ENCODE results near the gene P2RX2. TPM values are rescaled to one million over a fixed set of nuclear protein-coding genes. Genes with fewer than 3 reads are reported as not detected.

Gene P2RX2
- total RNA-seq, 1 experiment from 2014 or later: 0.28 TPM

DNA sequence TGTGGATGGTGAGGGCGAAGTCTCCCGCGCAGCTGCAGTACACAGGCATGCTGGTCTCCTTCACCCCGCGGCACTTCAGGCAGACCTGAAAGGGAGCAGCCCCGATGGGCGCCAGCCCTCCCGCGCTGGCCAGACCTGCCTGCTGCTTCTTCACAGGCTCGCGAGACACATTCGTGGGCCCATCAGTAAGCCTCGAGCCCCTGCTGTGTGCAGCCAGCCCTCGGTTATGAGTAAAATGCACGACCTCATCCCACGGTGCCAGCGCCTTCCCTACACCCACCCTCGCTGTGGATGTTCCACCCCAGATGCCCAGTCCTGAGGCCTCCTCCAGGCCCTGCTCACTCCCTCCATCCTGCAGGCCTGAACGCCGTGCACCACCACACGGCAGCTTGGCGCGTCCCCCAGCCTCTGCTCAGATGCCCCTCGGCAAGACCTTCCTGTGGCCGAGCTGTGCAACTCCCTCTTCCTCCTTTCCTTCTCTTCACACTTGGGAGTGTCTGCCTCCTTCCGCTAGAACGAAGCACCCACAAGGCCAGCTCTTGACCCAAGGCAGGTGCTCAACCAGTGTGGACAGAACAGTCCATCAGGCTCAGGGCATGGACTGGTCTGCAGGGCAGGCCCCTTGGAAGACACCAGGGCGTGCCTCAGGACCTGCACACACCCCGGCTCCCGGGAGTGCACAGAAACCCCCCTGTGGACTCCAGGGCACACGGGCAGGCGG lies 6.5 kb downstream of the P2RX2 start:
- peaks cover 23% of the 10 kb centered on the region for H3K36me3 ChIP-seq (replicated peaks; ENCODE audit: control insufficient read depth, insufficient read depth, low read length)
- DNase-seq: no peak
- peaks cover 10% of the 10 kb centered on the region for H3K27me3 ChIP-seq (ENCODE audit: control insufficient read depth, insufficient read depth, low read length)
- H3K4me3 ChIP-seq (ENCODE audit: insufficient read depth, low read depth, low read length): no peak overlapping the region

DNA sequence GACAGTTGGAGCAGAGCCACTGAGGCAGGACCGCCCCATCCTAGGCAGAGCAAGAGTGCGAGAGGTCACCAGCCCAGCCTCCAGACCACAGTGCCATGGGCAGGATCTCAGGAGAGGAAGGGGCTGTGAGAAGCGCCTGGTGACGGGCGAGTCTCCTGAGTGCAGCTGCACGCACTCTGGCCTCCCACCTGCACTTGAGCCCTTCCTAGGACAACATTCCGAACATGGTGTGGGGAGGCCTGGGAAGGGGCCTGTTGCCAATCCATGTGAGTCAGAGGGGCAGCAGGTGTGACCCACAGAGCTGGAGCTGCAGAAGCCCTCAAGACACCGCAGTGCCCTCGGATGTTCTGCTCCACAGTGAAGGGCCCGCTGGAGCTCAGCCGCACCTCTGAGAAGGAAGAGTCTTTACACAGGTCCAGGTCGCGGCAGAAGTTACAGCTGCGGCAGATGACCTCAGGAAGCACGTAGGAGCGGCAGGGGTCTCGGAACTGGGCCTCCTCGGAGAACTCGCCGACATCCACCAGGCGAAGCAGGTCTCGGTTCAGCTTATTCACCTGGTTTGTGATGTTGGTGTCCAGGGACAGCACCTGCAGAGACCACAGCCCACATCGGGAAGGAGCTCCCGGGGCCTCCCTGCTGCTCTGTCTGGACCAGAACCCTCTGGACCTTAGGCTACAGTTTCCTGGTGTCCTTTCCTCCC lies 7.3 kb downstream of the P2RX2 start:
- DNase-seq: no peak
- Histone ChIP-seq H3K27me3 (ENCODE audit: control insufficient read depth, insufficient read depth, low read length) (peaks cover 4% of the 10 kb centered on the region; the same call in 1 of the 2 replicates), H3K36me3 (replicated peaks; ENCODE audit: control insufficient read depth, insufficient read depth, low read length) (peaks cover 26% of the 10 kb centered on the region), H3K4me3 (ENCODE audit: insufficient read depth, low read depth, low read length) (no peak overlapping the region)

DNA sequence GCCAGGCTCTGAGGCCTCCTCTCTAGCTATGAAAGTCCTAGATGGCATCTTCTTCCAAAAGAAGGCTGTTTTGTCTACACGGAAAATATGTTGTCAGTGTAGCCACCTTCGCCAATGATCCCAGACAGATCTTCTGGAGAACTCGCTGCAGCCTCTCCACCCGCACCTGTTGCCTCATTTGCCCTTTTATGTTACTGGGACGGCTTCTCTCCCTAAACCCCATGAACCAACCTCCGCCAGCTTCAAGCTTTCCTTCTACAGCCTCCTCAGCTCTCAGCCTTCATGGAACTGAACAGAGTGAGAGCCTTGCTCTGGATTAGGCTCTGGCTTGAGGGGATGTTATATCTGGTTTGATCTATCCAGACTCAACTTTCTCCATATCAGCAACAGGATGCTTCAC lies 10.8 kb downstream of the P2RX2 start:
- no peaks in the 10 kb centered on the region for H3K27me3 ChIP-seq (ENCODE audit: control insufficient read depth, insufficient read depth, low read length)
- no peak overlapping the region for H3K4me3 ChIP-seq (ENCODE audit: insufficient read depth, low read depth, low read length)
- DNase-seq: no peak
- peaks cover 45% of the 10 kb centered on the region for H3K36me3 ChIP-seq (replicated peaks; ENCODE audit: control insufficient read depth, insufficient read depth, low read length)

DNA sequence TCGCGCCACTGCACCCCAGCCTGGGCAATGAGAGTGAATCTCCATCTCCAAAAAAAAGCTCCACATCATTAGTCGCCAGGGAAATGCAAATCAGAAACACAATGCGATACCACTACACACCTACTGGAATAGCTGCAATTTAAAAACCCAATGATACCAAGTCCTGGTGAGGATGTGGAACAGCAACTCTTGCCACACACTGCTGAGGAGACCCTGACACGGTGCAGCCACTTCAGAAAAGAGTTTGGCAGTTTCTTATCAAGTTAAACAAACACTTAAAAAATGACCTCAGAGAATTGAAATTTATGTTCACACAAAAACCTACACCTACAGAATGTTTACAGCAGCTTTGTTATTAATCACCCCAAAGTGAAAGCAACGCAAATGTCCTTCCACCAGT lies 12.1 kb downstream of the P2RX2 start:
- Histone ChIP-seq H3K4me3 (ENCODE audit: insufficient read depth, low read depth, low read length) (no peak overlapping the region), H3K36me3 (replicated peaks; ENCODE audit: control insufficient read depth, insufficient read depth, low read length) (peaks cover 48% of the 10 kb centered on the region)
- DNase-seq: no peak

DNA sequence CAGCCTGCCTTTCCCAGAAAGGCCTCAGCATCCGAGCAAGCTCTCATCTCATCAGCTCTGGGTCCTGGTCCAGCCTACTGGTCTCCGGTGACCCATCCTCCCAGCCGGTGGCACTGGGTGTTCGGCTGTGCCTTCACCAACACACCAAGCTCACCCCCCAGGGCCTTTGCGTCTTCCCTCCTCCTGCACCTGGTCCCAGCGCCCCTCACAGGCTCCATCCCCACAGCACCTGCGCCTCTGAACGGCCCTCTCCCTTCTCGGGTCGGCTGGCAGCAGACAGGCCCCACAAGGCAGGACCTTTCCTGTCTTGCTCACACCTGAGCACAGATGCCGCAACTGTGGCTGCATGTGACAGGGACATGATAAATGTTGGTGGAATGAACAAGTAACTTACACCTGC lies 13.1 kb downstream of the P2RX2 start:
- Histone ChIP-seq H3K4me3 (ENCODE audit: insufficient read depth, low read depth, low read length) (no peak overlapping the region), H3K36me3 (replicated peaks; ENCODE audit: control insufficient read depth, insufficient read depth, low read length) (peaks cover 46% of the 10 kb centered on the region), H3K27me3 (ENCODE audit: control insufficient read depth, insufficient read depth, low read length) (no peaks in the 10 kb centered on the region)
- DNase-seq: peak; percentile 42

More for the DNA sequence above, 12.1 kb downstream of the P2RX2 start:
- H3K27me3 ChIP-seq (ENCODE audit: control insufficient read depth, insufficient read depth, low read length): no peaks in the 10 kb centered on the region

DNA sequence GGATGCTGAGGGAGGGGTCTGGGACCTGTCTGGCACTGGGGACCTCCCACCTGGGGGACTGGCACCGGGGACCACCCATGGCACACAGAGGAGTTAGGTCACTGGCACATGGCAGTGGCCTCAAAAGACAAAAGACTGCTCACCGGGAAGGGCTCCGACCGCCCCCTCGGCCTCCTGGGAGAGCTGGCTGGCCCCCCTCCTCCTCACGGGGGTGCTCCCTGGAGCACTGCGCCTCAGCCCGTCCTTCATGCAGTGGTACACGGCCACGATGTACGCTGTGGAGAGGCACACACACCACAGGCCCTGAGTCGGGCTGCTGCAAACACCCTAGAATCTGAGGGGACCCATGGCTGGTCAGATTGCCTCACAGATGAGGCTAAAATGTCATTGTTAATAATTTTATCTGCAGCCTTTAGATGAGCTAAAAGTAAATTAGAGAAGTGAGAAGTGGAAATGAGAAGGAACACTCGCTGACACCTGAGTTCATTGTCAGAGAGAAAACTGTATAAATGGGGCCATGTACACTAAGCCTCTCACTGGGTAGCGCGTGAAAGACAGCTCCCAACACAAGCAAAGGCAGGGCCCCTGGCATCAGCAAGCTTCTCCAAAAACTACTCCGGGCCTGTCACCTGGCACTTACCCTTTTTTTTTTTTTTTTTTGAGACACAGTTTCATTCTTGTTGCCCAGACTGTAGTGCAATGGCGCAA lies 14.1 kb downstream of the P2RX2 start:
- no peaks in the 10 kb centered on the region for H3K27me3 ChIP-seq (ENCODE audit: control insufficient read depth, insufficient read depth, low read length)
- peaks cover 55% of the 10 kb centered on the region for H3K36me3 ChIP-seq (replicated peaks; ENCODE audit: control insufficient read depth, insufficient read depth, low read length)
- peak; percentile 43 for DNase-seq
- H3K4me3 ChIP-seq (ENCODE audit: insufficient read depth, low read depth, low read length): no peak overlapping the region

DNA sequence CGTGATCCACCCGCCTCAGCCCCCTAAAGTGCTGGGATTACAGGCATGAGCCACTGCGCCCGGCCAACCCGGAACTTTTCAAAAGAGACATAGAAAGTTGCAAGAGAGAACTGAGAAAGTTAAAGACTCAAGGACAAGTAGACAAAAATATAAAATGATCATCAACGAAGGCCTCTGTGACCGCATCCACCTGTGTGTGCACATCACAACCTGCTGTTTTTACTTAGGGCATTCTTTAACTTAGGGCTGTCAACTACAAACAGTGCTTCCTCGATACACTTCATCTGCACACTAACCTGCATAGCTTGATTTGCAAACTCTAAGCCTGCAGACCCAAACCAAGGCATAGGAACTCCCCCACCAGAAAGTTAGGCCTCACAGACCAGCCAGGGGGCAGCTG lies 14.8 kb downstream of the P2RX2 start:
- no peak for DNase-seq
- Histone ChIP-seq H3K36me3 (replicated peaks; ENCODE audit: control insufficient read depth, insufficient read depth, low read length) (peaks cover 58% of the 10 kb centered on the region), H3K4me3 (ENCODE audit: insufficient read depth, low read depth, low read length) (no peak overlapping the region), H3K27me3 (ENCODE audit: control insufficient read depth, insufficient read depth, low read length) (no peaks in the 10 kb centered on the region)

DNA sequence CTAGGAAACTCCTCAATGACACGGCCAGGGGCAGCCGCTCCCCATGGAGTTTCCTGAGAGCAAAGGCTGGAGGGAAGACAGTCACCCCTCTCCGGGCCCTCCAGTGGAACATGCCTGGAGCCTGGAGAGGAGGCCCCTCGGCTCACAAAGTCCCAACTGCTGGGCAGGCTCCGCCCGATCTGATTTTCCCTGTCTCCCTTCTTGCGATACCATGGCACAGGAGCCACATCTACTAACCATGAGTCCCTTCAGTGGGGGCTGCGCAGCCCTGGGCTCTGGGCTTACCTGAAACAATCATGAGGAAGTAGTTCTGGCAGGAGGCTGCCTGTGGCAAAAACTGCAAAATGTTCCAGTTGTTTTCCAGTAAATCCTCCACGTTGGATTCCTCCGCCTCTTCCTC lies 15.3 kb downstream of the P2RX2 start:
- peaks cover 63% of the 10 kb centered on the region for H3K36me3 ChIP-seq (replicated peaks; ENCODE audit: control insufficient read depth, insufficient read depth, low read length)
- H3K4me3 ChIP-seq (ENCODE audit: insufficient read depth, low read depth, low read length): no peak overlapping the region
- no peaks in the 10 kb centered on the region for H3K27me3 ChIP-seq (ENCODE audit: control insufficient read depth, insufficient read depth, low read length)
- peak; percentile 46 for DNase-seq

DNA sequence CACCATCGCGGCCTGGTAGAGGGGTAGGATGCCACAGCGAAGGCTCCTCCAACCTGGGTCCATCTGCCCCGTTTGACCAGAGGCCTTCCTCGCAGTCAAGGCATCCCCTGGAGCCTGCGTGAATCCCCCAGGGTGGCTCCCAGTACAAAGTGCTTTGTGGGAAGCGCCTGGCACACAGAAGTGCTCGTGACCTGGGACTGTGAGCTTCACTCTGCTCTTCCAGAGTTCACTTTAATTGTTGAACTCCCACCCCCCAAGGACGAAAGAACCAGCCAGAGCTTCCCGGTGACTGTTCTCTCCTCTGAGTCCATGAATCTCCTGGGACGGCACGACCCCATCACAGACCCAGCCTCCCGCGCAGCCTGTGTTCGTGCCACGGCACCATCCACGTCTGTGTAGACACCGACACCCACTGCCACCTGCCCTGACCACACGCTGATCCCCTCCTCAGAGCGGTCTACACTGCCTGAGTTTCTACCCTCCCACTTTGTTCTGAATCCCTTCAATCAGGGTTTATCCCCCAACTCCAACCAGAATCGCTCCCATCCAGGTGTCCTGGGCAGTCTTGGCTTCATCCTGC lies 15.9 kb downstream of the P2RX2 start:
- DNase-seq: peak; percentile 38
- no peaks in the 10 kb centered on the region for H3K27me3 ChIP-seq (ENCODE audit: control insufficient read depth, insufficient read depth, low read length)
- no peak overlapping the region for H3K4me3 ChIP-seq (ENCODE audit: insufficient read depth, low read depth, low read length)
- H3K36me3 ChIP-seq (replicated peaks; ENCODE audit: control insufficient read depth, insufficient read depth, low read length): peaks cover 61% of the 10 kb centered on the region

DNA sequence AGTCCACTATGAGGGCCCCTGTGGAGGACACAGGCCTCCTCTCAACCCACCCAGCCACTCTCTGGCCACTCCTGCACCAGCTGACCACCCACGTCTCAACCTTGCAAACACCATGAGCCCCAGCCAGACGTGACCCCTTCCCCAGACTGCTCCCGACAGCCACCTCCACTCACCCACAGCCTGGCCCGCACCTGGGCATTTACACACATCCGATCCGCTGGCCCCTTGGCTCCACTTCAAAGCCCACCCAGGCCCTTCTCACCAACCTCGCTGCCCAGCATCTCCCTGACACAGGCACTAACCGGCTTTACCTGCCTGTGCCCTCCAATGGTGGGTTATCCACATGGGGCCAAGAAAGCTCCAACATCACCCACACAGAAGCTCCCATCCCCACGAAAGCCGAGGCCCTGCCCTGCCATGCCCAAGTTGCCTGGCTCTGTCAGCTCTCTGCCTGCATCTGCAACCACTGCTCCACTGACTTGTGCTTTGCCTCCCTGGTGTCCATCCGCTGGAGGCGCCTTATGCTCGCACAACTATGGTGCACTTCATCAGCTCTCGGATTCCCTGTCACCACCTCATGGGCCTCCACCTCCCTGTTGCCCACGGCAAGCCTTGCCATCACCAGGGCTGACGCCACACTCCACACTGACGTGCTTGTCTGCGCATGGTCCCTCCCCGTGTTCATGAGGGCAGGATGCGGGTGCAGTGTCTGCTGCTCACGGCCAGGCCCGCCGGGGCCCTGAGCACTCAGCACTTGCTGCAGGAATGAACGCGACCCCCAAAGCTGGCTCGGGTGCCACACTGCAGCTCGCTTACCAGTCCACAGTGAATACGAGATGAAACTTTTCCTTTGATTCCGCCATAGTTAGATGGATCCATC lies 16.7 kb downstream of the P2RX2 start:
- peak; percentile 32 for DNase-seq
- Histone ChIP-seq H3K4me3 (ENCODE audit: insufficient read depth, low read depth, low read length) (no peak overlapping the region), H3K36me3 (replicated peaks; ENCODE audit: control insufficient read depth, insufficient read depth, low read length) (peaks cover 59% of the 10 kb centered on the region), H3K27me3 (ENCODE audit: control insufficient read depth, insufficient read depth, low read length) (no peaks in the 10 kb centered on the region)

DNA sequence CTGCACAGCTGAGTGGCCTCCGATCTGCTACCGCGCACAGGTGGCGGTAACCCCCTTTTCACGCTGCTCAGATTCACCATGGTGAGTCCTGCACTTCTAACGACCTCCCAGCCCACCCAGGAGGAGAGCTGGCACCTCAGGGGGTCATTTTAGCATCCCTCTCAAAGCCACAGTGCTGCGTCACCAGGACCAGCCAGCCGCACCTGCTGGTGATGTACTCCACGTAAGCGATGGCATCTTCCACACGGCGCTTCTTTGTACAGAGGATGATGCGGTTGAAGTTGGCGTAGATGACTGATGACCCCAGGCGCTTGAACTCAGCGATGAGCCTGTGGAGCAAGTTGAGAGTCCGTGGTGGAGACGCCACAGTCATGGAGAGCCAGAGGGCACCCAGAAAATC lies 19.2 kb downstream of the P2RX2 start:
- Histone ChIP-seq H3K36me3 (replicated peaks; ENCODE audit: control insufficient read depth, insufficient read depth, low read length) (peaks cover 63% of the 10 kb centered on the region), H3K4me3 (ENCODE audit: insufficient read depth, low read depth, low read length) (no peak overlapping the region), H3K27me3 (ENCODE audit: control insufficient read depth, insufficient read depth, low read length) (no peaks in the 10 kb centered on the region)
- no peak for DNase-seq

DNA sequence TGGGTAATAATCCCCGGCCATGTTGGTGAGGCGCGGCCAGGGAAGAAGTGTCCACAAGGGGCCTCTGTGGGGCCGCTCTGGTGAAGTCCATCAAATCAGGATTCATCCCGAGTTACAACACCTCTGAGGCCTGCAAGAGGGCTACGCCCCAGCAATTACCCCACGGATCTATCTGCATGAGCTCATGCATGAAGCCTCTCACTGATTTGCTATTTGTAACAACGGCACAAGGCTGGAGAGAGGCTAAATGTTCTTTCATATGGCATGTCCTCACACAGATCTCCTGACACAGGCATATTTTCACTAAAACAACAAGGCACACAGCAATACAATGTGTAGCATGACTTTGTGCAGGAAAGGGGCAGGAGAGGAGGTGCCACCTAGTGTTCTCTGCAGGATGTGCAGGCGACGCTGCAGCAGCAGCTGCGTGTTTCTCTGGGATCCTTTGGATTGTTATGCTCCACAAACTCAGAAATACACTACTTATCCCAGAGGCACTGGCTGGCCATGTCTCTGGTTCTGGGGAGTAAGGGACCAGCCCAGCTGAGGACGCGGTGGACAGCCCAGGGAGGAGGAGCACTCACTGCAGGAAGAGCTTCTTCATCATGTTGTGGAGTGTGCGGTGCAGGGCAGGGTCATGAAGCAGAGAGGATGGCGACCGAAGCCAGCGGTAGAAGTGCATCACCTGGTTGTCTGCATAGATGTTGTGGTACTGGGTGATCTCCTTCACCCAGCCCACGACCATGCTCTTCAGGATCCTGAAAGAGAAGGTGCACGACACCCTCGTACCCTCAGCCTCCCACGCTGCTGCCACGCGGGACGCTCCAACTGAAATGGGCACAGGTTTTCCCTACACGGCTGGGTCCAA lies 20.2 kb downstream of the P2RX2 start:
- DNase-seq: peak; percentile 84
- Histone ChIP-seq H3K4me3 (ENCODE audit: insufficient read depth, low read depth, low read length) (no peak overlapping the region), H3K36me3 (replicated peaks; ENCODE audit: control insufficient read depth, insufficient read depth, low read length) (peaks cover 62% of the 10 kb centered on the region), H3K27me3 (ENCODE audit: control insufficient read depth, insufficient read depth, low read length) (no peaks in the 10 kb centered on the region)

DNA sequence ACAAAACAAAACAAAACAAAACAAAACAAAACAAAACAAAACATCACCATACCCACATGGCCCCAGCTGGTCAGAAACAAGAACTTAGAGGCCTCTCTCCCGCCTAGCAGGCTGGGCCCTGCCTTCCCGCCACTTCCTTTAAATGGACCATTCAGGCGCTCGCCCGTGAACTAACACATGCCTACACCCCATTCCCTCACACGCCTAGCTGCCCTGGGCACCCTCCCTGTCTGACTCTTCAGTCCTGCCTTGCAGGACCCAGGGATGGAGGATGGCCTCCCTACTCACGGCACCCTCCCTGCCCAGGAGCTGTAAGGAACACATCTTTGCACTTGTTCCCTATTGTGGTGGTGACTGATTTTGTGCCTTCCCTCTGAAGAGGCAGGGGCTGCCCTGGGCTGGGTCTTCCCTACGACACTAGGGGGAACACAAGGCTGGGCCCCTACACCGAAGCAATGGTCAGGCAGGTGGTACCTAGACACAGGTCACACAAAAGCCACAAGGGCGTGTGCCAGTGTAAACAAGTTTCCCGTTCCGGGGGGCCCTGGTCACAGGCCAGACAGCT lies 21.5 kb downstream of the P2RX2 start:
- Histone ChIP-seq H3K4me3 (ENCODE audit: insufficient read depth, low read depth, low read length) (no peak overlapping the region), H3K27me3 (ENCODE audit: control insufficient read depth, insufficient read depth, low read length) (no peaks in the 10 kb centered on the region), H3K36me3 (replicated peaks; ENCODE audit: control insufficient read depth, insufficient read depth, low read length) (peaks cover 53% of the 10 kb centered on the region)
- no peak for DNase-seq

Data from H7 (cell line).